HCT116 (cell line): ENCODE data around the gene RNF41. TPM values are rescaled to one million over a fixed set of nuclear protein-coding genes. Genes with fewer than 3 reads are reported as not detected.

Experiments
- total RNA-seq: library from RNA; stranded (reverse); gene quantifications from one replicate; pipeline ENCODE4 v1.2.1, GENCODE V29; 2021; ENCODE audit not compliant: unreplicated experiment

RNF41 gene
- total RNA-seq, 1 experiment from 2014 or later: 40.6 TPM

Other genes with a start within 250 kb of the RNF41 start
- 44.5 TPM for gene RAB5B, start 247.8 kb downstream of the RNF41 start, total RNA-seq
- gene SUOX, start 224.6 kb downstream of the RNF41 start, total RNA-seq: 18.0 TPM
- 8.5 TPM for gene IKZF4, start 200.9 kb downstream of the RNF41 start, total RNA-seq
- 70.2 TPM for gene RPS26, start 180.0 kb downstream of the RNF41 start, total RNA-seq
- gene ERBB3, start 141.8 kb downstream of the RNF41 start, total RNA-seq: 39.7 TPM
- 302 TPM for gene PA2G4, start 117.4 kb downstream of the RNF41 start, total RNA-seq
- 4,327 TPM for gene RPL41, start 105.3 kb downstream of the RNF41 start, total RNA-seq
- 8.7 TPM for gene ZC3H10, start 103.7 kb downstream of the RNF41 start, total RNA-seq
- 80.9 TPM for gene ESYT1, start 93.7 kb downstream of the RNF41 start, total RNA-seq
- 94.3 TPM for gene MYL6B, start 69.3 kb downstream of the RNF41 start, total RNA-seq
- gene MYL6, start 63.6 kb downstream of the RNF41 start, total RNA-seq: 554 TPM
- 99.7 TPM for gene SMARCC2, start 32.4 kb downstream of the RNF41 start, total RNA-seq
- gene NABP2, start 2.4 kb upstream of the RNF41 start, total RNA-seq: 52.9 TPM
- 0.66 TPM for gene SLC39A5, start 8.1 kb upstream of the RNF41 start, total RNA-seq
- 56.6 TPM for gene ANKRD52, start 36.5 kb upstream of the RNF41 start, total RNA-seq
- 11.7 TPM for gene COQ10A, start 45.0 kb upstream of the RNF41 start, total RNA-seq
- 270 TPM for gene CS, start 78.4 kb upstream of the RNF41 start, total RNA-seq
- gene CNPY2, start 94.1 kb upstream of the RNF41 start, total RNA-seq: 109 TPM
- gene PAN2, start 112.1 kb upstream of the RNF41 start, total RNA-seq: 75.0 TPM
- gene IL23A, start 117.0 kb upstream of the RNF41 start, total RNA-seq: 0.59 TPM
- 53.1 TPM for gene STAT2, start 138.2 kb upstream of the RNF41 start, total RNA-seq
- 0.17 TPM for gene APOF, start 140.9 kb upstream of the RNF41 start, total RNA-seq
- gene TIMELESS, start 227.5 kb upstream of the RNF41 start, total RNA-seq: 47.0 TPM
- gene MIP, start 232.7 kb upstream of the RNF41 start, total RNA-seq: 0.79 TPM
- gene SPRYD4, start 246.7 kb upstream of the RNF41 start, total RNA-seq: 2.5 TPM